Measurements from ENCODE around the gene MALRD1. TPM values are rescaled to one million over a fixed set of nuclear protein-coding genes. Genes with fewer than 3 reads are reported as not detected.
A peak's percentile ranks its signal among the peaks of the same experiment; 100 is the strongest.

MALRD1 gene
- total RNA-seq, 1 donor from 2014 or later: 0.11 TPM

DNA sequence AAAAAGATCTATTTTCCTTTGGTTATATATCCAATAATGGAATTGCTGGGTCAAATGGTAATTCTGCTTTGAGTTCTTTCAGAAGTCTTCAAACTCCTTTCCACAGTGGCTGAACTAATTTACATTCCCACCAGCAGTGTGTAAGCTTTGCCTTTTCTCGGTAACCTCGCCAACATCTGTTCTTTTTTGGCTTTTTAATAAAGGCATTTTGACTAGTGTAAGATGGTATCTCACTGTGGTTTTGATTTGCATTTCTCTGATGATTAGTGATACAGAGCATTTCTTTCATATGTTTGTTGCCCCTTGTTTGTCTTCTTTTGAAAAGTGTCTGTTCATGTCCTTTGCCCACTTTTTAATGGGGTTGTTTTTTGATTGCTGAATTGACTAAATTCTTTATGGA, 285.0 kb downstream of the MALRD1 start:
- Mint-ChIP-seq H3K4me3 (no peak overlapping the region), H3K4me1 (no peaks in the 10 kb centered on the region), H3K27me3 (ENCODE audit: insufficient read depth, low read depth) (no peaks in the 10 kb centered on the region), H3K36me3 (no peaks in the 10 kb centered on the region), H3K27ac (no peak overlapping the region), H3K9me3 (peaks cover 3% of the 10 kb centered on the region)
- Histone ChIP-seq H3K4me3 (no peak overlapping the region), H3K27me3 (no peaks in the 10 kb centered on the region), H3K4me1 (no peaks in the 10 kb centered on the region), H4K20me1 (ENCODE audit: low read depth) (no peaks in the 10 kb centered on the region), H3K4me2 (no peak overlapping the region), H3K36me3 (no peaks in the 10 kb centered on the region), H3K79me2 (ENCODE audit: low read depth) (no peaks in the 10 kb centered on the region), H3K9me3 (ENCODE audit: low read depth) (no peaks in the 10 kb centered on the region), H3K27ac (no peak overlapping the region), H3F3A (ENCODE audit: low read depth) (no peaks in the 10 kb centered on the region), H2AFZ (replicated peaks) (peak overlapping the region; percentile 28), H3K9ac (no peak overlapping the region)
- DNase-seq (ENCODE audit: low spot score): no peak
- no peak for TF ChIP-seq EZH2 (IDR thresholded peaks at IDR 0.05)
- TF ChIP-seq, protein P1, sequence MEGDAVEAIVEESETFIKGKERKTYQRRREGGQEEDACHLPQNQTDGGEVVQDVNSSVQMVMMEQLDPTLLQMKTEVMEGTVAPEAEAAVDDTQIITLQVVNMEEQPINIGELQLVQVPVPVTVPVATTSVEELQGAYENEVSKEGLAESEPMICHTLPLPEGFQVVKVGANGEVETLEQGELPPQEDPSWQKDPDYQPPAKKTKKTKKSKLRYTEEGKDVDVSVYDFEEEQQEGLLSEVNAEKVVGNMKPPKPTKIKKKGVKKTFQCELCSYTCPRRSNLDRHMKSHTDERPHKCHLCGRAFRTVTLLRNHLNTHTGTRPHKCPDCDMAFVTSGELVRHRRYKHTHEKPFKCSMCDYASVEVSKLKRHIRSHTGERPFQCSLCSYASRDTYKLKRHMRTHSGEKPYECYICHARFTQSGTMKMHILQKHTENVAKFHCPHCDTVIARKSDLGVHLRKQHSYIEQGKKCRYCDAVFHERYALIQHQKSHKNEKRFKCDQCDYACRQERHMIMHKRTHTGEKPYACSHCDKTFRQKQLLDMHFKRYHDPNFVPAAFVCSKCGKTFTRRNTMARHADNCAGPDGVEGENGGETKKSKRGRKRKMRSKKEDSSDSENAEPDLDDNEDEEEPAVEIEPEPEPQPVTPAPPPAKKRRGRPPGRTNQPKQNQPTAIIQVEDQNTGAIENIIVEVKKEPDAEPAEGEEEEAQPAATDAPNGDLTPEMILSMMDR (IDR thresholded peaks at IDR 0.05): no peak
- no peak for TF ChIP-seq EZH2phosphoT487 (IDR thresholded peaks at IDR 0.05)

DNA sequence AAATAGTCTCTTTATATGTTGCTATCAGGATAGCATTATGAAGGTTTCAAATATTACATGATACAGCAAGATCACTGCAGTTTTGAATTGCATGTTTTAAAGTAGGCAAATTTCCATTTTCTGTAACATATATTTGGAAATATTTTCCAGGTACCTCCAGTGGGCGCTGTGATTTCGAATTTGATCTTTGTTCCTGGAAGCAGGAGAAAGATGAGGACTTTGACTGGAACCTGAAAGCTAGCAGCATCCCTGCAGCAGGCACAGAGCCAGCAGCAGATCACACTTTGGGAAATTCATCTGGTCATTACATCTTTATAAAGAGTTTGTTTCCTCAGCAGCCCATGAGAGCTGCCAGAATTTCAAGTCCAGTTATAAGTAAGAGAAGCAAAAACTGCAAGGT, 299.0 kb downstream of the MALRD1 start:
- Histone ChIP-seq H4K20me1 (ENCODE audit: low read depth) (no peaks in the 10 kb centered on the region), H3K4me1 (no peaks in the 10 kb centered on the region), H3K4me3 (no peak overlapping the region), H3K4me2 (no peak overlapping the region), H3K9me3 (ENCODE audit: low read depth) (no peaks in the 10 kb centered on the region), H3K9ac (no peak overlapping the region), H3K27me3 (no peaks in the 10 kb centered on the region), H3K79me2 (ENCODE audit: low read depth) (no peaks in the 10 kb centered on the region), H3K27ac (no peak overlapping the region), H3F3A (ENCODE audit: low read depth) (no peaks in the 10 kb centered on the region), H3K36me3 (no peaks in the 10 kb centered on the region), H2AFZ (replicated peaks) (no peak overlapping the region)
- no peaks in the 10 kb centered on the region for H3K27me3 Mint-ChIP-seq (ENCODE audit: insufficient read depth, low read depth)
- H3K27ac Mint-ChIP-seq: no peak overlapping the region
- no peaks in the 10 kb centered on the region for H3K4me1 Mint-ChIP-seq
- TF ChIP-seq EZH2phosphoT487 (IDR thresholded peaks at IDR 0.05) (no peak), EZH2 (IDR thresholded peaks at IDR 0.05) (no peak)
- TF ChIP-seq, protein P1 (IDR thresholded peaks at IDR 0.05): peak; percentile 63
- H3K9me3 Mint-ChIP-seq: no peaks in the 10 kb centered on the region
- DNase-seq (ENCODE audit: low spot score): peak; percentile 39
- H3K4me3 Mint-ChIP-seq: no peak overlapping the region
- no peaks in the 10 kb centered on the region for H3K36me3 Mint-ChIP-seq

DNA sequence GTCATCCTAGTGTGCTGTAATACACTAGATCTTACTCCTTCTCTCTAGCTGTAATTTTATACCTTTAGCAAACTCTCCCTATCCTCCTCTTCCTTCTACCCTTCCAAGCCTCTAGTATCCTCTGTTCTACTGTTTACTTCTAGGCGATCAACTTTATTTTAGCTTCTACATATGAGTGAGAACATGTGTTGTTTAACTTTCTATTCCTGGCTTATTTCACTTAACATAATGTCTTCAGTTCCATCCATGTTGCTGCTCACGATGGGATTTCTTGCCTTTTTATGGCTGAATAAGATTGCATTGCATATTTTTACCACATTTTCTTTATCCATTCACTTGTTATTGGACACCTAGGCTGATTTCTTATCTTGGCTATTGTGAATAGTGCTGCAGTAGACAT, 318.6 kb downstream of the MALRD1 start:
- Histone ChIP-seq H3K4me3 (no peak overlapping the region), H3K27ac (no peak overlapping the region), H3K9me3 (ENCODE audit: low read depth) (no peaks in the 10 kb centered on the region), H3K79me2 (ENCODE audit: low read depth) (no peaks in the 10 kb centered on the region), H3K36me3 (no peaks in the 10 kb centered on the region), H4K20me1 (ENCODE audit: low read depth) (no peaks in the 10 kb centered on the region), H3F3A (ENCODE audit: low read depth) (no peaks in the 10 kb centered on the region), H3K4me2 (no peak overlapping the region), H3K9ac (no peak overlapping the region), H3K27me3 (no peaks in the 10 kb centered on the region), H2AFZ (replicated peaks) (no peak overlapping the region), H3K4me1 (no peaks in the 10 kb centered on the region)
- DNase-seq (ENCODE audit: low spot score): no peak
- Mint-ChIP-seq H3K36me3 (no peaks in the 10 kb centered on the region), H3K4me3 (no peak overlapping the region), H3K27ac (no peak overlapping the region), H3K4me1 (no peaks in the 10 kb centered on the region), H3K27me3 (ENCODE audit: insufficient read depth, low read depth) (no peaks in the 10 kb centered on the region), H3K9me3 (no peaks in the 10 kb centered on the region)
- TF ChIP-seq EZH2 (IDR thresholded peaks at IDR 0.05): no peak
- TF ChIP-seq EZH2phosphoT487 (IDR thresholded peaks at IDR 0.05): no peak
- TF ChIP-seq, protein P1 (IDR thresholded peaks at IDR 0.05): no peak

All from neural progenitor cell (in vitro differentiated cells).